Peyer's patch (tissue), 4 donors: ENCODE data around the gene RORC. TPM values are rescaled to one million over a fixed set of nuclear protein-coding genes. Genes with fewer than 3 reads are reported as not detected.

Experiments
- DNase-seq, 3 donors: peaks; one replicate each; pipeline ENCODE4 v3.0.0-alpha.2; 2017 to 2019
- H3K27ac ChIP-seq, 4 donors: fragments of 200-600 bp; sonication (generic); one replicate each; pipeline ENCODE4 v1.5.1; 2016 to 2019
- H3K27me3 ChIP-seq, 2 donors: fragments of 200-600 bp; sonication (generic); one replicate each; pipeline ENCODE4 v1.5.1; 2019
- H3K36me3 ChIP-seq, 3 donors: fragments of 200-600 bp; sonication (generic); one replicate each; pipeline ENCODE4 v1.5.1; 2016 to 2019
- H3K4me1 ChIP-seq, 4 donors: fragments of 200-600 bp; sonication (generic); one replicate each; pipeline ENCODE4 v1.5.1; 2016 to 2019
- H3K4me3 ChIP-seq, 4 donors: fragments of 200-600 bp; sonication (generic); 1 replicate in 3 of 4; 2 replicates in 1 of 4; pipeline ENCODE4 v1.5.1; 2016 to 2019; ENCODE audit warnings: mild to moderate bottlenecking in 1 of 4
- H3K9me3 ChIP-seq, 4 donors: fragments of 200-600 bp; sonication (generic); one replicate each; pipeline ENCODE4 v1.5.1; 2016 to 2019; ENCODE audit warnings: mild to moderate bottlenecking in 1 of 4
- POLR2A ChIP-seq, 2 donors: fragments of 450-650 bp; IDR thresholded peaks; one replicate each; pipeline ENCODE4 v1.5.1; 2017; ENCODE audit warnings: antibody characterized with exemption in 2 of 2, mild to moderate bottlenecking in 2 of 2, moderate library complexity in 2 of 2
- total RNA-seq, 4 donors: library from RNA; depleted of rRNA; stranded (reverse); fragments of >200 nt; gene quantifications; one replicate each; pipeline ENCODE4 v1.1.0, GENCODE V29; 2016
- TF ChIP-seq, protein P1 (sequence below), 6 experiments: fragments of 450-650 bp in 4 of 6; fragments of 200-600 bp in 2 of 6; sonication (generic) in 1 of 6; IDR thresholded peaks; one replicate each; pipeline ENCODE4 v1.5.1; 2017 to 2019; ENCODE audit warnings: antibody characterized with exemption in 6 of 6, mild to moderate bottlenecking in 3 of 6, moderate library complexity in 1 of 6

The RORC gene
- total RNA-seq, 4 donors from 2014 or later = 10.7 to 70.1 (median 46.0) TPM

DNA sequence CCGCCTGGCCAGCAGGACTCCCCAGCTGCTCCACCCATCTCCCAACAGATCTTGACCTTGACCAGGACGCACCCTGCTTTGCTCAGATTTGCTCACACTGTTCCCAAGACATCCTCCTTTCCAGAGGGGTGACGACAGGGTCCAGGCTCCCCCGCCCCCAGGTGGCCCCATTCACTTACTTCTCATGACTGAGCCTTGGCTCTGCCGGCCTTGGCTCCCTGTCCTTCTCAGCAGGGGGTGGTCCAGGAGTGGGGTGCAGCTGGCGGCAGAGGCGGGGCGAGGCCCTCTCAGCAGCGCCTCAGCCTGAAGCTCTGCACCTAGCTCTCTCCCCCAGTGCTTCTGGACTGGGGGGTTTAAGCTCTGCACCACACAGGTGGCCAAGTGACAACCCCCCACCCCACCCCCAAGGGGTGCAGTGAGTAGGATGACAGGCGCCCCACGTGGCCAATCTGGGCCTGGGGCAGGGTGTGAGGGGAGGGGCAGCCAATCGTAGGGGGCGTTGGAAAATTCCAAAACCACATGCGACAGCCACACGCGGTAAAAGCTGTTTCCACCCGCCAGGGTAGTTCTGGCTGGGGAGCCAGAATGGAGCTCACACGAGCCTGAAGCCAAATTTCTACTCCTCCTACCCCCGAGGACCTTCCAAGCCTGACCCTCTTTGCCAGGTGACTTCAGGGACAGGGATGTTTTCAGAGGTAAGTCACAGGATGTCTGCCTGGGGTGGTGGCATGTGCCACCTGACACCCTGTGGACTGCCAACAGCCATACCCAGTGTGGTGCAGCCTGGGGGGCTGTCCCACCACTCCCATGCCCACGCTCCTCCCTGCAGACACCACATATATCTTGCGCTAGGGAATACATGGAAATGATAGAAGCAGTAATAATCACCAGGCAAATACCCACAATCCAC, 5.6 kb downstream of the RORC start:
- Histone ChIP-seq H3K4me3 (peak overlapping the region in 1 of 4 donors; percentile 10), H3K9me3 (no peaks in the 10 kb centered on the region), H3K27me3 (no peaks in the 10 kb centered on the region), H3K36me3 (no peaks in the 10 kb centered on the region), H3K4me1 (peaks cover 0 to 15% (median 3%) of the 10 kb centered on the region in 4 donors), H3K27ac (peak overlapping the region in 1 of 4 donors; percentile 36)
- TF ChIP-seq, protein P1, sequence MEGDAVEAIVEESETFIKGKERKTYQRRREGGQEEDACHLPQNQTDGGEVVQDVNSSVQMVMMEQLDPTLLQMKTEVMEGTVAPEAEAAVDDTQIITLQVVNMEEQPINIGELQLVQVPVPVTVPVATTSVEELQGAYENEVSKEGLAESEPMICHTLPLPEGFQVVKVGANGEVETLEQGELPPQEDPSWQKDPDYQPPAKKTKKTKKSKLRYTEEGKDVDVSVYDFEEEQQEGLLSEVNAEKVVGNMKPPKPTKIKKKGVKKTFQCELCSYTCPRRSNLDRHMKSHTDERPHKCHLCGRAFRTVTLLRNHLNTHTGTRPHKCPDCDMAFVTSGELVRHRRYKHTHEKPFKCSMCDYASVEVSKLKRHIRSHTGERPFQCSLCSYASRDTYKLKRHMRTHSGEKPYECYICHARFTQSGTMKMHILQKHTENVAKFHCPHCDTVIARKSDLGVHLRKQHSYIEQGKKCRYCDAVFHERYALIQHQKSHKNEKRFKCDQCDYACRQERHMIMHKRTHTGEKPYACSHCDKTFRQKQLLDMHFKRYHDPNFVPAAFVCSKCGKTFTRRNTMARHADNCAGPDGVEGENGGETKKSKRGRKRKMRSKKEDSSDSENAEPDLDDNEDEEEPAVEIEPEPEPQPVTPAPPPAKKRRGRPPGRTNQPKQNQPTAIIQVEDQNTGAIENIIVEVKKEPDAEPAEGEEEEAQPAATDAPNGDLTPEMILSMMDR (IDR thresholded peaks at IDR 0.05) = no peak
- TF ChIP-seq POLR2A (IDR thresholded peaks at IDR 0.05) = no peak
- DNase-seq = peak in 1 of 3 donors; percentile 71

DNA sequence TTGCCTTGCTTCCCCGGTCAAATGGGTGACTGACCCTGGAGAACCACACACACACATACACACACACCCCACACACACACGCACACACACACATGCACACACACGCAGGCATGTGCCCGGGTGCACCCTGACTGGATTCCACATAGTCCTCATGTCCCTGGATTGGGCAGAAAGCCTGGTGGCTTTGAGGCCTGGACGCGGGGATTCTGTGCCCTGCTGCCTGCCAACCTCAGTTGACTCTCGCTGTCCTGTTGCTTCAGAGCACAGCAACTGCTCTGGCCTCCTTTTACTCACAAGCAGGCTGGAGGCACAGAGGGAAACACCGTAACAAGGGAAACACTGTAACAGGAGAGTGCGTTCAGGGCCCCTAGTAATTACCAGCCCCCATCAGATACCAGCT, 6.4 kb downstream of the RORC start:
- H3K36me3 ChIP-seq = no peaks in the 10 kb centered on the region
- no peak for TF ChIP-seq POLR2A (IDR thresholded peaks at IDR 0.05)
- TF ChIP-seq, protein P1 (IDR thresholded peaks at IDR 0.05) = no peak
- H3K4me1 ChIP-seq = peaks cover 0 to 14% (median 3%) of the 10 kb centered on the region in 4 donors
- no peaks in the 10 kb centered on the region for H3K27me3 ChIP-seq
- H3K4me3 ChIP-seq = no peak overlapping the region
- H3K9me3 ChIP-seq = no peaks in the 10 kb centered on the region
- no peak for DNase-seq
- peak overlapping the region in 1 of 4 donors; percentile 36 for H3K27ac ChIP-seq

DNA sequence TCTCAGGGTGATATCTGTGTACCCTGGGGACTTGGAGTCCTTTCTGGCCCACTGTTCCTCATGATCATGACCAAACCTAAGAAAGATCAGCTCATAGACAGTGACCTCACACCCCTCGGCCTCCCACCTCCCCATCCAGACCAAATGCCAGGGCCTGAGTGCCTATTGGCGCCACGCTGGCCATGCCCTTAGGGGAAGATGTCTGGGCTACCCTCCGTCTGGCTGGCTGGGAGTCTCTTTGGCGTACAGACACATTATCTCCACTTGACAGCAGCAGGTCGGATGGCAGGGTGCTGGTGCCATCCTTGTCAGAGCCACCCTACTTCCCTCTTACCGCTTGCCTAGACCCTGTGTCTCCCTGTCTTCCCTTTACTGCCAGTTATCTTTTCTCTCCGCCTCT, 8.4 kb downstream of the RORC start:
- no peaks in the 10 kb centered on the region for H3K27me3 ChIP-seq
- DNase-seq = no peak
- H3K27ac ChIP-seq = no peak overlapping the region
- H3K4me3 ChIP-seq = no peak overlapping the region
- TF ChIP-seq POLR2A (IDR thresholded peaks at IDR 0.05) = no peak
- TF ChIP-seq, protein P1 (IDR thresholded peaks at IDR 0.05) = no peak
- H3K9me3 ChIP-seq = no peaks in the 10 kb centered on the region
- H3K4me1 ChIP-seq = peaks cover 0 to 11% (median under 1%) of the 10 kb centered on the region in 4 donors
- H3K36me3 ChIP-seq = no peaks in the 10 kb centered on the region

DNA sequence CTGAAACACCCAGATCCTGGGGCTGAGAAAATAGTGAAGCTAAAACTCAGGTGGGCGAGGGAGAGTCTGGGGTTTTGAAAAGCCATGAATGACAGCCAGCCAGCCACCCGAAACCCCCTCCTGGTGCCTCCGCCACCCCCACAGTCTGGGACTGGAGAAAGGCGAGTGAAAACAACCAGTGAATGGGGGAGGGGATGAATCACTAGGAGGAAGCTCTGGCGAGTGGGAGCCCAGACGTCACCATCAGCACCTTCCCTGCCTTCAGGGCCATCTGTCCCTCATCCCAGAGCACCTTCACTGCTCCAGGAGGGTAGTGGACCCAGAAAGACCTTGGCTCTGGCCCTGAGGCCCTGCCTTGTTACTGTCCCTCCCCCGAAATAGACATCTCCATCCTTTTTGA, 9.2 kb downstream of the RORC start:
- H3K36me3 ChIP-seq = no peaks in the 10 kb centered on the region
- peaks cover 0 to 11% (median 0%) of the 10 kb centered on the region in 4 donors for H3K4me1 ChIP-seq
- no peaks in the 10 kb centered on the region for H3K27me3 ChIP-seq
- H3K9me3 ChIP-seq = no peaks in the 10 kb centered on the region
- H3K4me3 ChIP-seq = no peak overlapping the region
- TF ChIP-seq, protein P1 (IDR thresholded peaks at IDR 0.05) = no peak
- no peak for TF ChIP-seq POLR2A (IDR thresholded peaks at IDR 0.05)
- H3K27ac ChIP-seq = peak overlapping the region in 1 of 4 donors; percentile 19
- no peak for DNase-seq

DNA sequence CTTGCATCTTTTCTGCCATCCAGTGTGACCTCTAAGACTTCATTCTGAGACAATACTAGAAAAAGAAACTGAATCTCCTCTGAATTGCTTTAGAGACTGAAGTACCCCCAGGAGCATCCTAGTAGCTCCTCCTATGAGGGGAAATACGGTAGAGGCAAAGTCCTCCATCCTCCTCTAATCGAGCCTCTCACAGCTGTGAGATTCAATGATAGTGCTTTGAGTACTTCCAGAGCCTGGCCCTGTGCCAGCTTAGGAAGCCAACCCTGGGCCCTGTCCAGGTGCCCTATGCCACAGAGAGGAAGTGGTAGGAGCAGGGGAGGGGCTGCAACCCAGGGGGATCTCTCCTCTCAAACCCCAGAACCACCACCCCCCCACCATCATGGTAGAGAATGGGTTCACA, 10.7 kb downstream of the RORC start:
- Histone ChIP-seq H3K4me1 (peaks cover 0 to 5% (median 0%) of the 10 kb centered on the region in 4 donors), H3K4me3 (no peak overlapping the region), H3K27ac (no peak overlapping the region), H3K9me3 (no peaks in the 10 kb centered on the region), H3K27me3 (no peaks in the 10 kb centered on the region), H3K36me3 (peaks cover 0 to 2% (median 0%) of the 10 kb centered on the region in 3 donors)
- no peak for DNase-seq
- no peak for TF ChIP-seq POLR2A (IDR thresholded peaks at IDR 0.05)
- TF ChIP-seq, protein P1 (IDR thresholded peaks at IDR 0.05) = no peak
